GM23338 (cell line): ENCODE data around the gene PPIA. TPM values are rescaled to one million over a fixed set of nuclear protein-coding genes. Genes with fewer than 3 reads are reported as not detected.
"Not testable (repeated sequence)": the region's sequence is repeated elsewhere in the genome, so short reads cannot be mapped to it uniquely, and the experiment has no call there.

ENCODE experiments used
- ATAC-seq: fragments of 200-7000 bp; cut with Tn5 transposase; 3 replicates; pipeline ENCODE4 v1.9.1; 2020
- DNase-seq: peaks from one replicate; pipeline ENCODE4 v3.0.0-alpha.2; 2015; ENCODE audit warnings: low spot score
- H2AFZ ChIP-seq: fragments of 200-600 bp; sonication (generic); 2 replicates; pipeline ENCODE4 v1.8.0; 2016; ENCODE audit warnings: antibody characterized with exemption, mild to moderate bottlenecking, moderate library complexity
- H3F3A ChIP-seq: fragments of 200-600 bp; sonication (generic); replicated peaks from 2 replicates; pipeline ENCODE4 v1.8.0; 2017; ENCODE audit warnings: antibody characterized with exemption, mixed run types, low read depth
- H3K27ac ChIP-seq: fragments of 200-600 bp; sonication (generic); 2 replicates; pipeline ENCODE4 v1.6.1; 2016; ENCODE audit warnings: low read depth
- H3K27me3 ChIP-seq: fragments of 200-600 bp; sonication (generic); 2 replicates; pipeline ENCODE4 v1.8.0; 2016; ENCODE audit warnings: mild to moderate bottlenecking, mixed run types, moderate library complexity; ENCODE audit not compliant: insufficient read depth
- H3K36me3 ChIP-seq: fragments of 200-600 bp; sonication (generic); 2 replicates; pipeline ENCODE4 v1.8.0; 2016; ENCODE audit warnings: mild to moderate bottlenecking; ENCODE audit not compliant: insufficient read depth
- H3K4me1 ChIP-seq: fragments of 200-600 bp; sonication (generic); 2 replicates; pipeline ENCODE4 v1.8.0; 2016; ENCODE audit warnings: mild to moderate bottlenecking, moderate library complexity; ENCODE audit not compliant: insufficient read depth
- H3K4me2 ChIP-seq: fragments of 200-600 bp; sonication (generic); 2 replicates; pipeline ENCODE4 v1.7.1; 2017; ENCODE audit warnings: mixed run types
- H3K4me3 ChIP-seq: fragments of 200-600 bp; sonication (generic); 2 replicates; pipeline ENCODE4 v1.6.1; 2016; ENCODE audit warnings: mixed run types
- H3K79me2 ChIP-seq: fragments of 200-600 bp; sonication (generic); replicated peaks from 2 replicates; pipeline ENCODE4 v1.8.0; 2017; ENCODE audit warnings: mild to moderate bottlenecking; ENCODE audit not compliant: insufficient read depth
- H3K9me2 ChIP-seq: fragments of 200-600 bp; sonication (generic); 2 replicates; pipeline ENCODE4 v1.8.0; 2017; ENCODE audit not compliant: insufficient read depth
- H4K20me1 ChIP-seq: fragments of 200-600 bp; sonication (generic); replicated peaks from 2 replicates; pipeline ENCODE4 v1.8.0; 2017; ENCODE audit warnings: mild to moderate bottlenecking; ENCODE audit not compliant: insufficient read depth
- H3K27ac Mint-ChIP-seq: 2 replicates; pipeline ENCODE4 v1.8.0; 2020; ENCODE audit warnings: inconsistent platforms, mild to moderate bottlenecking, moderate library complexity, mixed read lengths
- H3K27me3 Mint-ChIP-seq: 3 replicates; pipeline ENCODE4 v1.8.0; 2022; ENCODE audit warnings: low read depth, mild to moderate bottlenecking, moderate library complexity, mixed read lengths, inconsistent platforms; ENCODE audit not compliant: insufficient read depth, poor library complexity
- H3K36me3 Mint-ChIP-seq: 3 replicates; pipeline ENCODE4 v1.8.0; 2021; ENCODE audit warnings: low read depth, mild to moderate bottlenecking, inconsistent platforms, moderate library complexity, mixed read lengths
- H3K4me1 Mint-ChIP-seq: 3 replicates; pipeline ENCODE4 v1.8.0; 2020; ENCODE audit warnings: mild to moderate bottlenecking, inconsistent platforms, mixed read lengths
- H3K4me3 Mint-ChIP-seq: 3 replicates; pipeline ENCODE4 v1.8.0; 2021; ENCODE audit warnings: moderate library complexity, mild to moderate bottlenecking, inconsistent platforms, mixed read lengths
- H3K9me3 Mint-ChIP-seq: 3 replicates; pipeline ENCODE4 v1.8.0; 2020; ENCODE audit warnings: moderate library complexity, mild to moderate bottlenecking, inconsistent platforms, mixed read lengths
- CTCF ChIP-seq, 2 experiments: fragments of 200-600 bp in 1 of 2; sonication (generic) in 1 of 2; conservative IDR thresholded peaks; 2 replicates each; pipeline versions ENCODE4 v1.5.1 to v1.6.1; 2016 to 2017; ENCODE audit warnings: antibody characterized with exemption in 2 of 2, low read depth in 2 of 2, mild to moderate bottlenecking in 2 of 2, moderate library complexity in 1 of 2
- EZH2 ChIP-seq: fragments of 200-600 bp; sonication (generic); IDR thresholded peaks from one replicate; pipeline ENCODE4 v1.8.0; 2017; ENCODE audit warnings: antibody characterized with exemption, mild to moderate bottlenecking, low read depth; ENCODE audit not compliant: unreplicated experiment
- EZH2phosphoT487 ChIP-seq: fragments of 200-600 bp; sonication (generic); IDR thresholded peaks from one replicate; pipeline ENCODE4 v1.8.1; 2018; ENCODE audit warnings: antibody characterized with exemption; ENCODE audit not compliant: unreplicated experiment
- STAT1 ChIP-seq: IDR thresholded peaks from one replicate; pipeline ENCODE4 v1.6.1; 2016; ENCODE audit warnings: antibody characterized with exemption; ENCODE audit not compliant: unreplicated experiment
- ZNF331 ChIP-seq: fragments of 250-450 bp; sonication (Bioruptor Pico); IDR thresholded peaks from 2 replicates; pipeline ENCODE4 v1.5.0; 2020; ENCODE audit warnings: low read depth, mild to moderate bottlenecking, moderate library complexity
- polyA plus RNA-seq: library from polyadenylated mRNA; unstranded; fragments of >200 nt; fragmentation: Nextera tagmentation; extraction: Ambion mirVana; gene quantifications from 2 replicates; pipeline ENCODE4 v1.2.1, GENCODE V29; 2016
- total RNA-seq: library from RNA; depleted of rRNA; stranded (reverse); fragments of >200 nt; shearing (Covaris generic); gene quantifications from 2 replicates; pipeline ENCODE4 v1.2.3, GENCODE V29; 2014
- TF ChIP-seq, protein P1 (sequence below): fragments of 250-450 bp; sonication (Bioruptor Pico); IDR thresholded peaks from 2 replicates; pipeline ENCODE4 v1.5.0; 2020; ENCODE audit warnings: mild to moderate bottlenecking, moderate library complexity
- TF ChIP-seq, protein P2 (sequence below): IDR thresholded peaks from 2 replicates; pipeline ENCODE4 v1.6.1; 2016; ENCODE audit warnings: antibody characterized with exemption

The PPIA gene
- total and polyA plus RNA-seq, 2 experiments from 2014 or later, result 4,367 to 6,524 TPM

GRCh38 chr7:44784364-44784763, 12.1 kb upstream of the PPIA start:
- no peaks in the 10 kb centered on the region for H3K27me3 Mint-ChIP-seq
- H3K4me3 ChIP-seq, result no peak overlapping the region
- H3K9me3 Mint-ChIP-seq, result peaks cover 22% of the 10 kb centered on the region
- no peaks in the 10 kb centered on the region for H4K20me1 ChIP-seq
- no peak overlapping the region for H3K27ac ChIP-seq
- DNase-seq (no peak), ATAC-seq (no peak)
- no peak overlapping the region for H3K4me3 Mint-ChIP-seq
- TF ChIP-seq EZH2 (no peak), STAT1 (no peak), CTCF (conservative IDR thresholded peaks at IDR 0.05; ENCODE audit: low read depth in 2 of 2) (no peak), ZNF331 (CRISPR knock-in tag) (no peak), EZH2phosphoT487 (no peak)
- TF ChIP-seq, protein P1, sequence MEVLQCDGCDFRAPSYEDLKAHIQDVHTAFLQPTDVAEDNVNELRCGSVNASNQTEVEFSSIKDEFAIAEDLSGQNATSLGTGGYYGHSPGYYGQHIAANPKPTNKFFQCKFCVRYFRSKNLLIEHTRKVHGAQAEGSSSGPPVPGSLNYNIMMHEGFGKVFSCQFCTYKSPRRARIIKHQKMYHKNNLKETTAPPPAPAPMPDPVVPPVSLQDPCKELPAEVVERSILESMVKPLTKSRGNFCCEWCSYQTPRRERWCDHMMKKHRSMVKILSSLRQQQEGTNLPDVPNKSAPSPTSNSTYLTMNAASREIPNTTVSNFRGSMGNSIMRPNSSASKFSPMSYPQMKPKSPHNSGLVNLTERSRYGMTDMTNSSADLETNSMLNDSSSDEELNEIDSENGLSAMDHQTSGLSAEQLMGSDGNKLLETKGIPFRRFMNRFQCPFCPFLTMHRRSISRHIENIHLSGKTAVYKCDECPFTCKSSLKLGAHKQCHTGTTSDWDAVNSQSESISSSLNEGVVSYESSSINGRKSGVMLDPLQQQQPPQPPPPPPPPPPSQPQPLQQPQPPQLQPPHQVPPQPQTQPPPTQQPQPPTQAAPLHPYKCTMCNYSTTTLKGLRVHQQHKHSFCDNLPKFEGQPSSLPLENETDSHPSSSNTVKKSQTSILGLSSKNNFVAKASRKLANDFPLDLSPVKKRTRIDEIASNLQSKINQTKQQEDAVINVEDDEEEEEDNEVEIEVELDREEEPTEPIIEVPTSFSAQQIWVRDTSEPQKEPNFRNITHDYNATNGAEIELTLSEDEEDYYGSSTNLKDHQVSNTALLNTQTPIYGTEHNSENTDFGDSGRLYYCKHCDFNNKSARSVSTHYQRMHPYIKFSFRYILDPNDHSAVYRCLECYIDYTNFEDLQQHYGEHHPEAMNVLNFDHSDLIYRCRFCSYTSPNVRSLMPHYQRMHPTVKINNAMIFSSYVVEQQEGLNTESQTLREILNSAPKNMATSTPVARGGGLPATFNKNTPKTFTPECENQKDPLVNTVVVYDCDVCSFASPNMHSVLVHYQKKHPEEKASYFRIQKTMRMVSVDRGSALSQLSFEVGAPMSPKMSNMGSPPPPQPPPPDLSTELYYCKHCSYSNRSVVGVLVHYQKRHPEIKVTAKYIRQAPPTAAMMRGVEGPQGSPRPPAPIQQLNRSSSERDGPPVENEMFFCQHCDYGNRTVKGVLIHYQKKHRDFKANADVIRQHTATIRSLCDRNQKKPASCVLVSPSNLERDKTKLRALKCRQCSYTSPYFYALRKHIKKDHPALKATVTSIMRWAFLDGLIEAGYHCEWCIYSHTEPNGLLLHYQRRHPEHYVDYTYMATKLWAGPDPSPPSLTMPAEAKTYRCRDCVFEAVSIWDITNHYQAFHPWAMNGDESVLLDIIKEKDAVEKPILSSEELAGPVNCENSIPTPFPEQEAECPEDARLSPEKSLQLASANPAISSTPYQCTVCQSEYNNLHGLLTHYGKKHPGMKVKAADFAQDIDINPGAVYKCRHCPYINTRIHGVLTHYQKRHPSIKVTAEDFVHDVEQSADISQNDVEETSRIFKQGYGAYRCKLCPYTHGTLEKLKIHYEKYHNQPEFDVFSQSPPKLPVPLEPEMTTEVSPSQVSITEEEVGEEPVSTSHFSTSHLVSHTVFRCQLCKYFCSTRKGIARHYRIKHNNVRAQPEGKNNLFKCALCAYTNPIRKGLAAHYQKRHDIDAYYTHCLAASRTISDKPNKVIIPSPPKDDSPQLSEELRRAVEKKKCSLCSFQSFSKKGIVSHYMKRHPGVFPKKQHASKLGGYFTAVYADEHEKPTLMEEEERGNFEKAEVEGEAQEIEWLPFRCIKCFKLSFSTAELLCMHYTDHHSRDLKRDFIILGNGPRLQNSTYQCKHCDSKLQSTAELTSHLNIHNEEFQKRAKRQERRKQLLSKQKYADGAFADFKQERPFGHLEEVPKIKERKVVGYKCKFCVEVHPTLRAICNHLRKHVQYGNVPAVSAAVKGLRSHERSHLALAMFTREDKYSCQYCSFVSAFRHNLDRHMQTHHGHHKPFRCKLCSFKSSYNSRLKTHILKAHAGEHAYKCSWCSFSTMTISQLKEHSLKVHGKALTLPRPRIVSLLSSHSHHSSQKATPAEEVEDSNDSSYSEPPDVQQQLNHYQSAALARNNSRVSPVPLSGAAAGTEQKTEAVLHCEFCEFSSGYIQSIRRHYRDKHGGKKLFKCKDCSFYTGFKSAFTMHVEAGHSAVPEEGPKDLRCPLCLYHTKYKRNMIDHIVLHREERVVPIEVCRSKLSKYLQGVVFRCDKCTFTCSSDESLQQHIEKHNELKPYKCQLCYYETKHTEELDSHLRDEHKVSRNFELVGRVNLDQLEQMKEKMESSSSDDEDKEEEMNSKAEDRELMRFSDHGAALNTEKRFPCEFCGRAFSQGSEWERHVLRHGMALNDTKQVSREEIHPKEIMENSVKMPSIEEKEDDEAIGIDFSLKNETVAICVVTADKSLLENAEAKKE, result no peak
- TF ChIP-seq, protein P2, sequence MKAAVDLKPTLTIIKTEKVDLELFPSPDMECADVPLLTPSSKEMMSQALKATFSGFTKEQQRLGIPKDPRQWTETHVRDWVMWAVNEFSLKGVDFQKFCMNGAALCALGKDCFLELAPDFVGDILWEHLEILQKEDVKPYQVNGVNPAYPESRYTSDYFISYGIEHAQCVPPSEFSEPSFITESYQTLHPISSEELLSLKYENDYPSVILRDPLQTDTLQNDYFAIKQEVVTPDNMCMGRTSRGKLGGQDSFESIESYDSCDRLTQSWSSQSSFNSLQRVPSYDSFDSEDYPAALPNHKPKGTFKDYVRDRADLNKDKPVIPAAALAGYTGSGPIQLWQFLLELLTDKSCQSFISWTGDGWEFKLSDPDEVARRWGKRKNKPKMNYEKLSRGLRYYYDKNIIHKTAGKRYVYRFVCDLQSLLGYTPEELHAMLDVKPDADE, result no peak
- no peaks in the 10 kb centered on the region for H3K4me1 ChIP-seq
- H3K36me3 ChIP-seq, result no peaks in the 10 kb centered on the region
- no peaks in the 10 kb centered on the region for H3K9me2 ChIP-seq
- H2AFZ ChIP-seq, result no peak overlapping the region
- H3F3A ChIP-seq, result no peaks in the 10 kb centered on the region
- H3K36me3 Mint-ChIP-seq, result no peaks in the 10 kb centered on the region; the same call in 2 of the 3 replicates
- H3K79me2 ChIP-seq, result no peaks in the 10 kb centered on the region
- no peaks in the 10 kb centered on the region for H3K27me3 ChIP-seq
- H3K4me1 Mint-ChIP-seq, result no peaks in the 10 kb centered on the region
- H3K27ac Mint-ChIP-seq, result no peak overlapping the region
- no peak overlapping the region for H3K4me2 ChIP-seq

- not testable (repeated sequence) for H3K36me3 ChIP-seq, H3K9me2 ChIP-seq, H3K79me2 ChIP-seq, ATAC-seq, H3K27ac ChIP-seq, H4K20me1 ChIP-seq, DNase-seq, H2AFZ ChIP-seq, H3K36me3 Mint-ChIP-seq, H3K4me3 ChIP-seq, H3K4me3 Mint-ChIP-seq, H3K4me2 ChIP-seq, H3K4me1 Mint-ChIP-seq, H3K27ac Mint-ChIP-seq, H3K4me1 ChIP-seq, H3K27me3 ChIP-seq, H3K27me3 Mint-ChIP-seq, H3F3A ChIP-seq
- H3K9me3 Mint-ChIP-seq, result peaks cover 22% of the 10 kb centered on the region
These were observed 11.3 kb upstream of the PPIA start for GRCh38 chr7:44785218-44785617.
